Heart left ventricle (tissue), 16 donors: Measurements from ENCODE around the gene GABBR2. TPM values are rescaled to one million over a fixed set of nuclear protein-coding genes. Genes with fewer than 3 reads are reported as not detected.

Source experiments
- ATAC-seq, 4 donors: fragments of 200-7000 bp; cut with Tn5 transposase; one replicate each; pipeline ENCODE4 v1.9.1; 2020 to 2022; ENCODE audit warnings: moderate library complexity in 4 of 4, mild to moderate bottlenecking in 3 of 4, moderate number of reproducible peaks in 1 of 4
- DNase-seq, 5 donors: peaks; one replicate each; pipeline ENCODE4 v3.0.0-alpha.2; 2020
- H3K27ac ChIP-seq, 12 donors: fragments of 200-600 bp; sonication (generic) in 4 of 12; one replicate each; pipeline versions ENCODE4 v1.5.0 to v1.8.0; 2016 to 2022; ENCODE audit warnings: mild to moderate bottlenecking in 2 of 12
- H3K27me3 ChIP-seq, 9 donors: fragments of 200-600 bp; sonication (generic) in 2 of 9; one replicate each; pipeline versions ENCODE4 v1.5.1 to v1.8.0; 2016 to 2022; ENCODE audit warnings: mild to moderate bottlenecking in 3 of 9
- H3K36me3 ChIP-seq, 9 donors: fragments of 200-600 bp; sonication (generic) in 2 of 9; one replicate each; pipeline versions ENCODE4 v1.5.0 to v1.8.0; 2018 to 2022; ENCODE audit warnings: mild to moderate bottlenecking in 2 of 9
- H3K4me1 ChIP-seq, 12 donors: fragments of 200-600 bp; sonication (generic) in 4 of 12; one replicate each; pipeline versions ENCODE4 v1.5.0 to v1.8.0; 2016 to 2022; ENCODE audit warnings: mild to moderate bottlenecking in 3 of 12
- H3K4me3 ChIP-seq, 12 donors: fragments of 200-600 bp; sonication (generic) in 4 of 12; one replicate each; pipeline versions ENCODE4 v1.5.0 to v1.8.0; 2017 to 2022; ENCODE audit warnings: mild to moderate bottlenecking in 9 of 12, moderate library complexity in 4 of 12
- H3K9me3 ChIP-seq, 12 donors: fragments of 200-600 bp; sonication (generic) in 4 of 12; one replicate each; pipeline versions ENCODE4 v1.5.0 to v1.8.0; 2016 to 2022; ENCODE audit warnings: mild to moderate bottlenecking in 1 of 12
- CTCF ChIP-seq, 12 donors: fragments of 200-600 bp; sonication (generic) in 4 of 12; IDR thresholded peaks; one replicate each; pipeline versions ENCODE4 v1.5.0 to v1.8.0; 2018 to 2022; ENCODE audit warnings: antibody characterized with exemption in 12 of 12, mild to moderate bottlenecking in 5 of 12
- POLR2A ChIP-seq, 2 donors: fragments of 450-650 bp; IDR thresholded peaks; one replicate each; pipeline ENCODE4 v1.6.1; 2017; ENCODE audit warnings: antibody characterized with exemption in 2 of 2, mild to moderate bottlenecking in 2 of 2, moderate library complexity in 2 of 2
- WGBS, 4 donors: extraction: QIAGEN DNeasy Blood & Tissue Kit in 2 of 4; methylation state at CpG; one replicate each; pipeline versions ENCODE4 v1.1.5 to v1.1.7; 2013 to 2018; 5-methylcytosine and 5-hydroxymethylcytosine counted together
- intact Hi-C, 10 donors: fragments of 100-400 bp; cut with DNase I; formaldehyde crosslinking; loops; one replicate each; pipeline versions ENCODE4 v1.11.1 to v1.14.2; 2022
- polyA plus RNA-seq, 2 donors: library from polyadenylated mRNA; stranded (reverse); fragments of 200-250 nt; gene quantifications; one replicate each; pipeline ENCODE4 v1.2.3, GENCODE V29; 2013
- total RNA-seq, 9 donors: library from RNA; depleted of rRNA in 2 of 9; stranded (reverse); fragments of >200 nt in 2 of 9; fragmentation: NEBNext Ultra II Directional in 3 of 9; extraction: Animal tissue kit (Norgen Biotek cat#: 25700) in 3 of 9; gene quantifications; one replicate each; pipeline versions ENCODE4 v1.1.0 to v1.2.4, GENCODE V29; 2016 to 2023
- donor health status: ischemic (EF 13 %, LVEDD 7.1; RV severe dilation, severe dysfunction).
- donor health status: healthy with polysubstance abuse.
- donor health status: DM: no; HTN: yes; CAD: no.
- donor health status: DM: no; HTN: no; CAD: no.
- donor health status: ischemic (EF 25% LVEDD 6.9; RV normal size, moderate dysfunction).
- donor health status: ischemic (EF 25% LVEDD 5.7; RV mildly dilated, moderate dysfunction).
- donor health status: healthy.
- donor health status: DM: yes; HTN: yes; CAD: no.
- donor health status: ischemic (EF 35%, LVEDD 5.7; RV mildly dilated, moderate dysfunction).
- donor health status: nonischemic (EF 11% LVEDD 7.7; RV severe dilation, severe dysfunction).
- donor health status: DM: yes; HTN: yes; CAD: no.
- donor health status: PGD.
- donor health status: ischemic (EF 29% LVEDD 5.4; RV normal size, mild dysfunction).
- donor health status: nonischemic (EF 23%, LVEDD 6.1; RV moderate dilation, normal function).

The GABBR2 gene
- total and polyA plus RNA-seq, 11 donors, result 0.11 to 3.4 (median 0.58) TPM

- Histone ChIP-seq H3K27me3 (no peaks in the 10 kb centered on the region), H3K36me3 (no peaks in the 10 kb centered on the region), H3K4me1 (no peaks in the 10 kb centered on the region), H3K9me3 (no peaks in the 10 kb centered on the region), H3K4me3 (no peak overlapping the region), H3K27ac (no peak overlapping the region)
- no peak for ATAC-seq
- 67 to 91% (median 87%) methylated on average over 4 to 5 of the region's 5 CpGs for WGBS, 4 donors
- TF ChIP-seq CTCF (IDR thresholded peaks at IDR 0.05), result no peak
- no peak for TF ChIP-seq POLR2A (IDR thresholded peaks at IDR 0.05)
- intact Hi-C loops, result no loop called here
- no peak for DNase-seq
These were observed 281.2 kb downstream of the GABBR2 start for GRCh38 chr9:98427491-98427890.

GRCh38 chr9:98425079-98425478 lies 283.7 kb downstream of the GABBR2 start:
- TF ChIP-seq CTCF (IDR thresholded peaks at IDR 0.05), result no peak
- TF ChIP-seq POLR2A (IDR thresholded peaks at IDR 0.05), result no peak
- Histone ChIP-seq H3K9me3 (no peaks in the 10 kb centered on the region), H3K4me1 (no peaks in the 10 kb centered on the region), H3K27me3 (no peaks in the 10 kb centered on the region), H3K4me3 (no peak overlapping the region), H3K36me3 (no peaks in the 10 kb centered on the region), H3K27ac (no peak overlapping the region)
- intact Hi-C loops, result no loop called here
- ATAC-seq (no peak), DNase-seq (no peak)
- 72 to 83% (median 77%) methylated on average over 3 of the region's 3 CpGs for WGBS, 4 donors

- ATAC-seq (no peak), DNase-seq (no peak)
- Histone ChIP-seq H3K27ac (no peak overlapping the region), H3K9me3 (peaks cover 0 to 9% (median 0%) of the 10 kb centered on the region in 12 donors), H3K36me3 (no peaks in the 10 kb centered on the region), H3K4me3 (no peak overlapping the region), H3K27me3 (peaks cover 0 to 3% (median 0%) of the 10 kb centered on the region in 9 donors), H3K4me1 (no peaks in the 10 kb centered on the region)
- WGBS, 4 donors, result 71 to 78% (median 75%) methylated on average over 5 of the region's 5 CpGs
- intact Hi-C loops, result no loop called here
- TF ChIP-seq CTCF (IDR thresholded peaks at IDR 0.05), result no peak
- no peak for TF ChIP-seq POLR2A (IDR thresholded peaks at IDR 0.05)
These were observed 289.5 kb downstream of the GABBR2 start for GRCh38 chr9:98419260-98419603.

- H3K9me3 ChIP-seq, result peaks cover 0 to 9% (median 0%) of the 10 kb centered on the region in 12 donors
- no peak overlapping the region for H3K4me3 ChIP-seq
- no peak for DNase-seq
- no peaks in the 10 kb centered on the region for H3K36me3 ChIP-seq
- H3K27me3 ChIP-seq, result peaks cover 0 to 3% (median 0%) of the 10 kb centered on the region in 9 donors
- intact Hi-C loops, result no loop called here
- ATAC-seq, result no peak
- H3K27ac ChIP-seq, result no peak overlapping the region
- no peaks in the 10 kb centered on the region for H3K4me1 ChIP-seq
- TF ChIP-seq CTCF (IDR thresholded peaks at IDR 0.05), result no peak
- no peak for TF ChIP-seq POLR2A (IDR thresholded peaks at IDR 0.05)
- 75 to 85% (median 77%) methylated on average over 8 of the region's 8 CpGs for WGBS, 4 donors
These were observed 290.0 kb downstream of the GABBR2 start for GRCh38 chr9:98418578-98419259.
